ENCODE measurements around the gene CCDC87. TPM values are rescaled to one million over a fixed set of nuclear protein-coding genes. Genes with fewer than 3 reads are reported as not detected.
A peak's percentile ranks its signal among the peaks of the same experiment; 100 is the strongest.
"Not testable (repeated sequence)": the region's sequence is repeated elsewhere in the genome, so short reads cannot be mapped to it uniquely, and the experiment has no call there.

Gene CCDC87
- total and polyA plus RNA-seq, 4 donors, result 0.10 to 0.33 (median 0.19) TPM; not detected in 1

GRCh38 chr11:66546368-66546965 lies 46.4 kb downstream of the CCDC87 start, which contains the start of gene ACTN3:
Gene ACTN3, plus strand, starts transcription at chr11:66546903. Its CDS starts 35 bp downstream, at chr11:66546938.
- Histone ChIP-seq H3K36me3 (ENCODE audit: control insufficient read depth in 1 of 2, insufficient read depth in 2 of 2, low read length in 1 of 2) (no peaks in the 10 kb centered on the region), H3K27ac (ENCODE audit: low read depth in 1 of 2, low read length in 2 of 2) (no peak within 1 kb of the TSS), H3K4me3 (ENCODE audit: low read length in 2 of 2) (peak within 1 kb of the TSS; percentile 71 to 78), H3K4me1 (ENCODE audit: control insufficient read depth in 1 of 2, insufficient read depth in 2 of 2, low read length in 2 of 2) (no peaks in the 10 kb centered on the region), H3K9me3 (ENCODE audit: control insufficient read depth, low read length) (no peaks in the 10 kb centered on the region), H3K27me3 (ENCODE audit: control insufficient read depth in 1 of 2, insufficient read depth in 2 of 2, low read length in 1 of 2) (no peaks in the 10 kb centered on the region)
- intact Hi-C loops (cut with DNase I), result no loop called here
- WGBS, 2 donors, result 1 to 2% methylated on average over 37 of the region's 37 CpGs
- ATAC-seq (ENCODE audit: low FRiP score) (peak; percentile 37), DNase-seq (peak in 1 of 2 donors; percentile 74)

GRCh38 chr11:66545701-66546367 lies 47.0 kb downstream of the CCDC87 start, which contains the start of gene ZDHHC24:
Gene ZDHHC24, minus strand, starts transcription at chr11:66546048. Its CDS starts 45 bp downstream, at chr11:66546003.
- WGBS, 2 donors, result 0 to 1% methylated on average over 71 of the region's 71 CpGs
- H3K4me1 ChIP-seq (ENCODE audit: control insufficient read depth in 1 of 2, insufficient read depth in 2 of 2, low read length in 2 of 2), result no peaks in the 10 kb centered on the region
- ATAC-seq (ENCODE audit: low FRiP score), result peak; percentile 97

GRCh38 chr11:66544952-66545351 lies 47.9 kb downstream of the CCDC87 start:
- intact Hi-C loops (cut with DNase I); H3K4me1 ChIP-seq (ENCODE audit: control insufficient read depth in 1 of 2, insufficient read depth in 2 of 2, low read length in 2 of 2); DNase-seq; ATAC-seq (ENCODE audit: low FRiP score); H3K9me3 ChIP-seq (ENCODE audit: control insufficient read depth, low read length); H3K36me3 ChIP-seq (ENCODE audit: control insufficient read depth in 1 of 2, insufficient read depth in 2 of 2, low read length in 1 of 2); H3K27me3 ChIP-seq (ENCODE audit: control insufficient read depth in 1 of 2, insufficient read depth in 2 of 2, low read length in 1 of 2); H3K27ac ChIP-seq (ENCODE audit: low read depth in 1 of 2, low read length in 2 of 2): not testable (repeated sequence)
- peak overlapping the region in 1 of 2 donors; percentile 78 for H3K4me3 ChIP-seq (ENCODE audit: low read length in 2 of 2)
- 73 to 79% methylated on average over 14 of the region's 14 CpGs for WGBS, 2 donors

More at GRCh38 chr11:66545701-66546367, 47.0 kb downstream of the CCDC87 start, which contains the start of gene ZDHHC24:
- Histone ChIP-seq H3K9me3 (ENCODE audit: control insufficient read depth, low read length) (no peaks in the 10 kb centered on the region), H3K27me3 (ENCODE audit: control insufficient read depth in 1 of 2, insufficient read depth in 2 of 2, low read length in 1 of 2) (no peaks in the 10 kb centered on the region), H3K36me3 (ENCODE audit: control insufficient read depth in 1 of 2, insufficient read depth in 2 of 2, low read length in 1 of 2) (no peaks in the 10 kb centered on the region), H3K27ac (ENCODE audit: low read depth in 1 of 2, low read length in 2 of 2) (no peak within 1 kb of the TSS), H3K4me3 (ENCODE audit: low read length in 2 of 2) (peak within 1 kb of the TSS; percentile 71 to 78)
- DNase-seq, result peak; percentile 99
- intact Hi-C loops (cut with DNase I), result no loop called here

GRCh38 chr11:66543263-66544107 lies 49.4 kb downstream of the CCDC87 start:
- intact Hi-C loops (cut with DNase I), result no loop called here
- Histone ChIP-seq H3K36me3 (ENCODE audit: control insufficient read depth in 1 of 2, insufficient read depth in 2 of 2, low read length in 1 of 2) (no peaks in the 10 kb centered on the region), H3K9me3 (ENCODE audit: control insufficient read depth, low read length) (no peaks in the 10 kb centered on the region), H3K27me3 (ENCODE audit: control insufficient read depth in 1 of 2, insufficient read depth in 2 of 2, low read length in 1 of 2) (no peaks in the 10 kb centered on the region), H3K27ac (ENCODE audit: low read depth in 1 of 2, low read length in 2 of 2) (no peak overlapping the region), H3K4me3 (ENCODE audit: low read length in 2 of 2) (no peak overlapping the region), H3K4me1 (ENCODE audit: control insufficient read depth in 1 of 2, insufficient read depth in 2 of 2, low read length in 2 of 2) (no peaks in the 10 kb centered on the region)
- WGBS, 2 donors, result 30 to 44% methylated on average over 26 of the region's 26 CpGs
- DNase-seq (peak; percentile 71 to 84), ATAC-seq (ENCODE audit: low FRiP score) (no peak)

GRCh38 chr11:66542362-66542761 lies 50.5 kb downstream of the CCDC87 start:
- no peak for DNase-seq
- intact Hi-C loops (cut with DNase I), result no loop called here
- 62 to 71% methylated on average over 10 of the region's 10 CpGs for WGBS, 2 donors
- no peaks in the 10 kb centered on the region for H3K9me3 ChIP-seq (ENCODE audit: control insufficient read depth, low read length)
- no peaks in the 10 kb centered on the region for H3K27me3 ChIP-seq (ENCODE audit: control insufficient read depth in 1 of 2, insufficient read depth in 2 of 2, low read length in 1 of 2)
- no peak overlapping the region for H3K4me3 ChIP-seq (ENCODE audit: low read length in 2 of 2)
- H3K4me1 ChIP-seq (ENCODE audit: control insufficient read depth in 1 of 2, insufficient read depth in 2 of 2, low read length in 2 of 2), result no peaks in the 10 kb centered on the region
- no peak for ATAC-seq (ENCODE audit: low FRiP score)
- no peaks in the 10 kb centered on the region for H3K36me3 ChIP-seq (ENCODE audit: control insufficient read depth in 1 of 2, insufficient read depth in 2 of 2, low read length in 1 of 2)
- H3K27ac ChIP-seq (ENCODE audit: low read depth in 1 of 2, low read length in 2 of 2), result no peak overlapping the region

- intact Hi-C loops (cut with DNase I), result no loop called here
- Histone ChIP-seq H3K27ac (ENCODE audit: low read depth in 1 of 2, low read length in 2 of 2) (no peak overlapping the region), H3K9me3 (ENCODE audit: control insufficient read depth, low read length) (no peaks in the 10 kb centered on the region), H3K4me1 (ENCODE audit: control insufficient read depth in 1 of 2, insufficient read depth in 2 of 2, low read length in 2 of 2) (no peaks in the 10 kb centered on the region), H3K4me3 (ENCODE audit: low read length in 2 of 2) (no peak overlapping the region), H3K27me3 (ENCODE audit: control insufficient read depth in 1 of 2, insufficient read depth in 2 of 2, low read length in 1 of 2) (no peaks in the 10 kb centered on the region), H3K36me3 (ENCODE audit: control insufficient read depth in 1 of 2, insufficient read depth in 2 of 2, low read length in 1 of 2) (no peaks in the 10 kb centered on the region)
- 42 to 56% methylated on average over 4 of the region's 4 CpGs for WGBS, 2 donors
- no peak for DNase-seq
- ATAC-seq (ENCODE audit: low FRiP score), result no peak
These were observed 51.0 kb downstream of the CCDC87 start for GRCh38 chr11:66541892-66542291.

GRCh38 chr11:66540598-66540997 lies 52.3 kb downstream of the CCDC87 start:
- WGBS, 2 donors, result 78 to 91% methylated on average over 6 to 8 of the region's 8 CpGs
- DNase-seq; ATAC-seq (ENCODE audit: low FRiP score); H3K4me3 ChIP-seq (ENCODE audit: low read length in 2 of 2); intact Hi-C loops (cut with DNase I); H3K27me3 ChIP-seq (ENCODE audit: control insufficient read depth in 1 of 2, insufficient read depth in 2 of 2, low read length in 1 of 2); H3K27ac ChIP-seq (ENCODE audit: low read depth in 1 of 2, low read length in 2 of 2); H3K9me3 ChIP-seq (ENCODE audit: control insufficient read depth, low read length); H3K36me3 ChIP-seq (ENCODE audit: control insufficient read depth in 1 of 2, insufficient read depth in 2 of 2, low read length in 1 of 2); H3K4me1 ChIP-seq (ENCODE audit: control insufficient read depth in 1 of 2, insufficient read depth in 2 of 2, low read length in 2 of 2): not testable (repeated sequence)

All from aorta (tissue), 5 donors.